DMS 273 (cell line): Measurements from ENCODE around the gene NPTX1.

Source experiments
- DNase-seq: peaks from one replicate; lab custom pipeline; 2025; ENCODE audit not compliant: unreplicated experiment; lab: John Stamatoyannopoulos, UW

Gene NPTX1

GRCh38 chr17:80429356-80430275 is 46.8 kb downstream of the NPTX1 start:
- no peak for DNase-seq

- no peak for DNase-seq
Measured at GRCh38 chr17:80428796-80429195, 47.6 kb downstream of the NPTX1 start.

GRCh38 chr17:80428363-80428762 is 48.0 kb downstream of the NPTX1 start:
- no peak for DNase-seq

GRCh38 chr17:80427366-80428282 is 48.8 kb downstream of the NPTX1 start:
- no peak for DNase-seq

- DNase-seq, result peak; percentile 90
Measured at GRCh38 chr17:80426671-80427326, 49.6 kb downstream of the NPTX1 start.

GRCh38 chr17:80425835-80426426 is 50.5 kb downstream of the NPTX1 start:
- no peak for DNase-seq

- peak; percentile 47 for DNase-seq
Measured at GRCh38 chr17:80424878-80425765, 51.3 kb downstream of the NPTX1 start.

GRCh38 chr17:80424261-80424660 is 52.1 kb downstream of the NPTX1 start:
- no peak for DNase-seq

- no peak for DNase-seq
Measured at GRCh38 chr17:80423536-80424225, 52.7 kb downstream of the NPTX1 start.

GRCh38 chr17:80422981-80423380 is 53.4 kb downstream of the NPTX1 start:
- DNase-seq, result no peak

GRCh38 chr17:80422276-80422675 is 54.1 kb downstream of the NPTX1 start:
- DNase-seq, result no peak

- no peak for DNase-seq
Measured at GRCh38 chr17:80421381-80422090, 54.9 kb downstream of the NPTX1 start.

GRCh38 chr17:80419255-80419654 is 57.2 kb downstream of the NPTX1 start:
- peak; percentile 39 for DNase-seq

GRCh38 chr17:80418589-80418988 is 57.8 kb downstream of the NPTX1 start:
- no peak for DNase-seq
